CD4-positive, alpha-beta T cell treated with Interferon gamma for 1 hour (primary cell): Measurements from ENCODE around the gene CLRN2.
"Not testable (repeated sequence)": the region's sequence is repeated elsewhere in the genome, so short reads cannot be mapped to it uniquely, and the experiment has no call there.

Experiments used
- DNase-seq: peaks from one replicate; pipeline ENCODE4 v3.0.0-alpha.2; 2020

Gene CLRN2

GRCh38 chr4:17546222-17546621 is 31.3 kb downstream of the CLRN2 start:
- no peak for DNase-seq

GRCh38 chr4:17546678-17547077 is 31.7 kb downstream of the CLRN2 start:
- DNase-seq, result no peak

- DNase-seq, result no peak
Measured at GRCh38 chr4:17550549-17550948, 35.6 kb downstream of the CLRN2 start.

- DNase-seq, result no peak
Measured at GRCh38 chr4:17552427-17552826, 37.5 kb downstream of the CLRN2 start.

- no peak for DNase-seq
Measured at GRCh38 chr4:17554568-17554967, 39.6 kb downstream of the CLRN2 start.

- DNase-seq, result no peak
Measured at GRCh38 chr4:17556498-17556897, 41.5 kb downstream of the CLRN2 start.

- no peak for DNase-seq
Measured at GRCh38 chr4:17557880-17558279, 42.9 kb downstream of the CLRN2 start.

GRCh38 chr4:17558941-17559708 is 44.2 kb downstream of the CLRN2 start:
- DNase-seq, result no peak

GRCh38 chr4:17559709-17560048 is 44.7 kb downstream of the CLRN2 start:
- DNase-seq, result no peak

GRCh38 chr4:17560065-17560673 is 45.2 kb downstream of the CLRN2 start:
- DNase-seq, result no peak

- no peak for DNase-seq
Measured at GRCh38 chr4:17561195-17561909, 46.4 kb downstream of the CLRN2 start.

GRCh38 chr4:17562157-17562556 is 47.2 kb downstream of the CLRN2 start:
- DNase-seq, result no peak

GRCh38 chr4:17565846-17566245 is 50.9 kb downstream of the CLRN2 start:
- DNase-seq, result no peak

GRCh38 chr4:17567271-17567670 is 52.3 kb downstream of the CLRN2 start:
- no peak for DNase-seq

GRCh38 chr4:17574206-17574605 is 59.2 kb downstream of the CLRN2 start:
- DNase-seq, result no peak

GRCh38 chr4:17575177-17575576 is 60.2 kb downstream of the CLRN2 start:
- not testable (repeated sequence) for DNase-seq
